GM13976 (cell line): ENCODE results near the gene ABTB2.

Experiments used
- DNase-seq: peaks from one replicate; pipeline ENCODE4 v3.0.0; 2012; ENCODE audit warnings: low spot score
- in situ Hi-C: fragments of 300-500 bp; cut with MboI; formaldehyde crosslinking; loops from one replicate; pipeline ENCODE4 v1.12.0; 2022; ENCODE audit warnings: low sequenced_read_pairs, mixed read lengths, inconsistent platforms; ENCODE audit not compliant: unreplicated experiment
- TF ChIP-seq, protein P1 (sequence below): IDR thresholded peaks from 2 replicates; pipeline ENCODE4 v1.5.1; 2012; ENCODE audit warnings: borderline replicate concordance, mild to moderate bottlenecking; ENCODE audit not compliant: insufficient read depth; ENCODE audit errors: extremely low read depth, missing control alignments, control extremely low read depth

ABTB2 gene

GRCh38 chr11:34357701-34358257 is at the start of gene ABTB2:
ABTB2 (minus strand) TSS chr11:34358010.
- in situ Hi-C loops, result loop anchor here (5.0 to 10.0 kb wide), 2 partner anchors 173 to 360 kb away; no protein-coding TSS in a partner anchor
- TF ChIP-seq, protein P1, sequence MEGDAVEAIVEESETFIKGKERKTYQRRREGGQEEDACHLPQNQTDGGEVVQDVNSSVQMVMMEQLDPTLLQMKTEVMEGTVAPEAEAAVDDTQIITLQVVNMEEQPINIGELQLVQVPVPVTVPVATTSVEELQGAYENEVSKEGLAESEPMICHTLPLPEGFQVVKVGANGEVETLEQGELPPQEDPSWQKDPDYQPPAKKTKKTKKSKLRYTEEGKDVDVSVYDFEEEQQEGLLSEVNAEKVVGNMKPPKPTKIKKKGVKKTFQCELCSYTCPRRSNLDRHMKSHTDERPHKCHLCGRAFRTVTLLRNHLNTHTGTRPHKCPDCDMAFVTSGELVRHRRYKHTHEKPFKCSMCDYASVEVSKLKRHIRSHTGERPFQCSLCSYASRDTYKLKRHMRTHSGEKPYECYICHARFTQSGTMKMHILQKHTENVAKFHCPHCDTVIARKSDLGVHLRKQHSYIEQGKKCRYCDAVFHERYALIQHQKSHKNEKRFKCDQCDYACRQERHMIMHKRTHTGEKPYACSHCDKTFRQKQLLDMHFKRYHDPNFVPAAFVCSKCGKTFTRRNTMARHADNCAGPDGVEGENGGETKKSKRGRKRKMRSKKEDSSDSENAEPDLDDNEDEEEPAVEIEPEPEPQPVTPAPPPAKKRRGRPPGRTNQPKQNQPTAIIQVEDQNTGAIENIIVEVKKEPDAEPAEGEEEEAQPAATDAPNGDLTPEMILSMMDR, result no peak
- peak; percentile 96 for DNase-seq

- TF ChIP-seq, protein P1, result no peak
- in situ Hi-C loops, result no loop called here
- DNase-seq, result no peak
Measured at GRCh38 chr11:34407121-34407813, 49.5 kb upstream of the ABTB2 start.

- in situ Hi-C loops, result no loop called here
- DNase-seq, result no peak
- TF ChIP-seq, protein P1, result no peak
Measured at GRCh38 chr11:34406413-34406812, 48.6 kb upstream of the ABTB2 start.

- in situ Hi-C loops, result no loop called here
- TF ChIP-seq, protein P1, result no peak
- no peak for DNase-seq
Measured at GRCh38 chr11:34405079-34405858, 47.5 kb upstream of the ABTB2 start.

DNA sequence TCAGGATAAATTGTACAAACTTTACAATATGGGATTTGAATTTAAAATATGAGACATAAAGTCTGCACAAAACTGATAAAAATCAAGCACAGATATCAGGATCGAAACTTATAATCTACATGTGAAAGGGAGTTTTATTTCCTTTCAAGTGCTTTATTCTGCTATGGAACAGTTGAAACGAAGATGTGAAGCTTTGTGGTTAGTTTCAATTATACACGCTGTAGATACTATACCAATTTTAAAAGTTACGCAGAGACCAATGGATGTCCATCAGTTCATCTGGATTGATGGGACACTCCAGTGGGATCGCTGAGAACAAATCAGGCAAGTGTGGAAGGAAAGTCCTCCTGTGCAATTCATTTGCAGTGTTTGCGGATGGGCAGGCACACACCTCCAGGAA is 46.5 kb upstream of the ABTB2 start:
- TF ChIP-seq, protein P1, result no peak
- DNase-seq, result no peak
- in situ Hi-C loops, result no loop called here

GRCh38 chr11:34403431-34403830 is 45.6 kb upstream of the ABTB2 start:
- TF ChIP-seq, protein P1, result no peak
- in situ Hi-C loops, result no loop called here

More at GRCh38 chr11:34403431-34403830, 45.6 kb upstream of the ABTB2 start:
- no peak for DNase-seq
